H9 (cell line): ENCODE data around the gene TREML4. TPM values are rescaled to one million over a fixed set of nuclear protein-coding genes. Genes with fewer than 3 reads are reported as not detected.

Experiments
- DNase-seq: peaks from one replicate; pipeline ENCODE4 v3.0.0-alpha.2; 2017
- H2AFZ ChIP-seq: one replicate; pipeline ENCODE4 v1.6.1; 2013; ENCODE audit warnings: mild to moderate bottlenecking, low read length, control low read depth, moderate library complexity
- H2AK5ac ChIP-seq: 2 replicates; pipeline ENCODE4 v1.6.1; 2013; ENCODE audit warnings: low read length, control low read depth, mixed read lengths; ENCODE audit not compliant: insufficient read length
- H2BK120ac ChIP-seq: one replicate; pipeline ENCODE4 v1.6.1; 2013; ENCODE audit warnings: low read depth, mild to moderate bottlenecking, low read length, control low read depth, inconsistent platforms; ENCODE audit not compliant: poor library complexity, severe bottlenecking
- H2BK12ac ChIP-seq: 2 replicates; pipeline ENCODE4 v1.6.1; 2013; ENCODE audit warnings: low read length, control low read depth, mixed read lengths, low read depth; ENCODE audit not compliant: insufficient read length
- H2BK15ac ChIP-seq: 2 replicates; pipeline ENCODE4 v1.6.1; 2013; ENCODE audit warnings: low read depth, low read length, control low read depth
- H2BK20ac ChIP-seq: one replicate; pipeline ENCODE4 v1.6.1; 2013; ENCODE audit warnings: low read depth, mild to moderate bottlenecking, low read length, control low read depth, inconsistent platforms; ENCODE audit not compliant: poor library complexity, severe bottlenecking
- H2BK5ac ChIP-seq: 2 replicates; pipeline ENCODE4 v1.6.1; 2013; ENCODE audit warnings: low read length, control low read depth, mixed read lengths; ENCODE audit not compliant: insufficient read length
- H3K14ac ChIP-seq: 2 replicates; pipeline ENCODE4 v1.6.1; 2013; ENCODE audit warnings: low read length, control low read depth; ENCODE audit not compliant: insufficient read depth
- H3K18ac ChIP-seq: 2 replicates; pipeline ENCODE4 v1.6.1; 2013; ENCODE audit warnings: low read depth, mild to moderate bottlenecking, mixed read lengths, low read length, control low read depth; ENCODE audit not compliant: insufficient read length
- H3K23ac ChIP-seq: 2 replicates; pipeline ENCODE4 v1.6.1; 2013; ENCODE audit warnings: low read length, control low read depth, mixed read lengths, low read depth; ENCODE audit not compliant: insufficient read length
- H3K23me2 ChIP-seq: 2 replicates; pipeline ENCODE4 v1.6.1; 2013; ENCODE audit warnings: low read depth, mild to moderate bottlenecking, mixed read lengths, low read length, control low read depth; ENCODE audit not compliant: insufficient read length, poor library complexity, severe bottlenecking
- H3K27ac ChIP-seq: 2 replicates; pipeline ENCODE4 v1.5.1; 2013; ENCODE audit warnings: low read length, control low read depth, mixed read lengths, low read depth; ENCODE audit not compliant: insufficient read length
- H3K27me3 ChIP-seq: 2 replicates; pipeline ENCODE4 v1.6.1; 2013; ENCODE audit warnings: low read length, control low read depth, inconsistent platforms; ENCODE audit not compliant: insufficient read depth
- H3K4ac ChIP-seq: 2 replicates; pipeline ENCODE4 v1.6.1; 2013; ENCODE audit warnings: low read depth, mild to moderate bottlenecking, control low read depth, inconsistent platforms, low read length, moderate library complexity
- H3K4me1 ChIP-seq: 2 replicates; pipeline ENCODE4 v1.6.1; 2013; ENCODE audit warnings: low read length, control low read depth, inconsistent platforms; ENCODE audit not compliant: insufficient read depth
- H3K4me2 ChIP-seq: 2 replicates; pipeline ENCODE4 v1.6.1; 2013; ENCODE audit warnings: low read length, control low read depth, mixed read lengths; ENCODE audit not compliant: insufficient read length, insufficient read depth
- H3K56ac ChIP-seq: 2 replicates; pipeline ENCODE4 v1.6.1; 2013; ENCODE audit warnings: low read depth, mild to moderate bottlenecking, mixed read lengths, low read length, control low read depth; ENCODE audit not compliant: insufficient read length
- H3K79me1 ChIP-seq: 2 replicates; pipeline ENCODE4 v1.6.1; 2013; ENCODE audit warnings: low read depth, mild to moderate bottlenecking, moderate library complexity, low read length, control low read depth, inconsistent platforms; ENCODE audit not compliant: insufficient read depth, poor library complexity, severe bottlenecking
- H3K79me2 ChIP-seq: 2 replicates; pipeline ENCODE4 v1.6.1; 2013; ENCODE audit warnings: low read length, control low read depth, inconsistent platforms; ENCODE audit not compliant: insufficient read depth
- H3K9ac ChIP-seq: 2 replicates; pipeline ENCODE4 v1.6.1; 2013; ENCODE audit warnings: low read length, control low read depth, mixed read lengths; ENCODE audit not compliant: insufficient read length; ENCODE audit errors: extremely low read depth
- H3K9me3 ChIP-seq: one replicate; pipeline ENCODE4 v1.6.1; 2013; ENCODE audit warnings: low read depth, low read length, inconsistent platforms; ENCODE audit not compliant: control insufficient read depth
- H3T11ph ChIP-seq: one replicate; pipeline ENCODE4 v1.6.1; 2013; ENCODE audit warnings: mild to moderate bottlenecking, low read length, control low read depth, inconsistent platforms
- H4K20me1 ChIP-seq: one replicate; pipeline ENCODE4 v1.6.1; 2013; ENCODE audit not compliant: control insufficient read depth, insufficient read length, insufficient read depth
- H4K5ac ChIP-seq: 2 replicates; pipeline ENCODE4 v1.6.1; 2013; ENCODE audit warnings: low read depth, mild to moderate bottlenecking, mixed read lengths, low read length, control low read depth; ENCODE audit not compliant: insufficient read length
- H4K8ac ChIP-seq: replicated peaks from 2 replicates; pipeline ENCODE4 v1.6.1; 2013; ENCODE audit warnings: low read length, control low read depth, mixed read lengths, low read depth; ENCODE audit not compliant: insufficient read length
- H4K91ac ChIP-seq: 2 replicates; pipeline ENCODE4 v1.6.1; 2013; ENCODE audit warnings: low read depth, mild to moderate bottlenecking, moderate library complexity, mixed read lengths, low read length, control low read depth; ENCODE audit not compliant: insufficient read length
- H3K27ac Mint-ChIP-seq, 3 experiments: 2 replicates in 2 of 3; 3 replicates in 1 of 3; pipeline ENCODE4 v1.8.0; 2020 to 2021; ENCODE audit warnings: mixed read lengths in 3 of 3, mild to moderate bottlenecking in 1 of 3, moderate library complexity in 1 of 3
- H3K27me3 Mint-ChIP-seq: 2 replicates; pipeline ENCODE4 v1.8.0; 2021; ENCODE audit warnings: low read depth, mild to moderate bottlenecking, moderate library complexity, mixed read lengths
- H3K36me3 Mint-ChIP-seq, 3 experiments: 2 replicates in 2 of 3; 3 replicates in 1 of 3; pipeline ENCODE4 v1.8.0; 2020 to 2021; ENCODE audit warnings: low read depth in 3 of 3, mixed read lengths in 3 of 3; ENCODE audit not compliant: insufficient read depth in 1 of 3
- H3K4me1 Mint-ChIP-seq, 2 experiments: 2 replicates each; pipeline ENCODE4 v1.8.0; 2020; ENCODE audit warnings: mixed read lengths in 2 of 2
- H3K4me3 Mint-ChIP-seq, 2 experiments: 2 replicates in 1 of 2; 3 replicates in 1 of 2; pipeline ENCODE4 v1.8.0; 2020 to 2021; ENCODE audit warnings: mild to moderate bottlenecking in 2 of 2, mixed read lengths in 2 of 2, moderate library complexity in 1 of 2
- H3K9me3 Mint-ChIP-seq, 2 experiments: 2 replicates in 1 of 2; 3 replicates in 1 of 2; pipeline ENCODE4 v1.8.0; 2020; ENCODE audit warnings: mild to moderate bottlenecking in 2 of 2, mixed read lengths in 2 of 2, moderate library complexity in 1 of 2
- CTCF ChIP-seq: fragments of 200-600 bp; sonication (generic); conservative IDR thresholded peaks from 3 replicates; pipeline ENCODE4 v1.8.0; 2021; ENCODE audit warnings: antibody characterized with exemption, mild to moderate bottlenecking
- whole genome bisulfite sequencing: extraction: QIAGEN DNeasy Blood & Tissue Kit; methylation state at CpG from one replicate; pipeline ENCODE4 v1.1.7; 2013; ENCODE audit warnings: missing lambda C conversion rate, low lambda C conversion rate, mixed read lengths; ENCODE audit not compliant: insufficient read length; ENCODE audit errors: extremely low coverage; 5-methylcytosine and 5-hydroxymethylcytosine counted together
- total RNA-seq: library from RNA; stranded (reverse); gene quantifications from 2 replicates; pipeline ENCODE4 v1.2.1, GENCODE V29; 2021

TREML4 gene
- total RNA-seq, 1 experiment from 2014 or later: not detected

DNA sequence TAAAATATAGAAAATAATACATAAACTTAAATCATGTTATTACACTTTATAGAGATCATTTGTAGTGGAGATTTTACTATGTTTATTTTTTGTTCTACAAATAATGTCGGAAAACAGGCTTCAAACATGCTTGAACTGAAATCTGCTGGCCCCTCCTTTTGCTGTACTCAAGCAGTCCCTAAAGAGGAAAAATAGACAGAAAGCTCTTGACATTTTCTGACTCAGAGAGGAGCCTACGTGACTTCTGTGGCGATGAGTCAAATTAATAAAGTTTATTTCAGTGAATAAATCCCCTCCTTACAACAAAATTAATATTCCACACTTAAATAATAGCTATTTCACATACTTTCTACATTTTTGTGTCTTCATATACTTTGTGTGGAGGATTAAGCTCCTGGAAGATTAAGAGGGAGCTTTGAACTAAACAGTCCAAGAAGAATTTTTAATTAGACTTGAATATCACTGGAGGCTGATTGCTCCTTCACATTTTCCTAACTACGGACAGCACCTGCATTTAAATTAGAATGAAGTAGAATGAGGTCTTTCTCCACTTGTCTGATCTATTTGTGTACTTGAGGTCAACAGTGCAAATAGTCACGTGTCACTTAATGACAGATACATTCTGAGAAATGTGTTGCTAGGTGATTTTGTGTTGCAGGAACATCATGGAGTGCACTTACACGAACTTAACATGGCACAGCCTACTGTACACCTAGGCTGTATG is 60.0 kb downstream of the TREML4 start:
- H3K9ac ChIP-seq: no peak overlapping the region
- no peaks in the 10 kb centered on the region for H3K4me1 ChIP-seq
- DNase-seq: no peak
- H2BK5ac ChIP-seq: no peak overlapping the region
- H3K14ac ChIP-seq: no peak overlapping the region
- no peak for TF ChIP-seq CTCF
- no peak overlapping the region for H4K8ac ChIP-seq
- no peak overlapping the region for H4K5ac ChIP-seq
- peaks cover 6% of the 10 kb centered on the region; the same call in 1 of the 2 replicates for H3K27me3 ChIP-seq
- Mint-ChIP-seq H3K27me3 (peaks cover 33% of the 10 kb centered on the region), H3K27ac (no peak overlapping the region), H3K4me1 (peaks cover 31 to 34% of the 10 kb centered on the region in 2 experiments), H3K9me3 (no peaks in the 10 kb centered on the region), H3K36me3 (no peaks in the 10 kb centered on the region), H3K4me3 (no peak overlapping the region)
- H2AFZ ChIP-seq: no peak overlapping the region
- no peak overlapping the region for H3K4ac ChIP-seq
- H3K9me3 ChIP-seq: no peaks in the 10 kb centered on the region
- no peaks in the 10 kb centered on the region for H4K20me1 ChIP-seq
- H3K18ac ChIP-seq: no peak overlapping the region
- H3K56ac ChIP-seq: no peak overlapping the region
- H3T11ph ChIP-seq: no peak overlapping the region
- no peak overlapping the region for H3K23ac ChIP-seq
- WGBS: no CpG with 5 or more reads among the region's 6 CpGs
- no peak overlapping the region for H3K4me2 ChIP-seq
- no peak overlapping the region for H2BK20ac ChIP-seq
- no peak overlapping the region for H3K27ac ChIP-seq
- H2BK120ac ChIP-seq: no peak overlapping the region
- no peak overlapping the region for H2AK5ac ChIP-seq
- H3K23me2 ChIP-seq: no peaks in the 10 kb centered on the region
- H3K79me2 ChIP-seq: no peaks in the 10 kb centered on the region
- no peak overlapping the region for H2BK12ac ChIP-seq
- H4K91ac ChIP-seq: no peak overlapping the region
- no peaks in the 10 kb centered on the region for H3K79me1 ChIP-seq
- no peak overlapping the region for H2BK15ac ChIP-seq

Other genes starting within 250 kb of the TREML4 start
- 0.79 and 0.81 TPM in 2 replicates for gene UNC5CL, start 189.1 kb upstream of the TREML4 start, total RNA-seq
- gene TSPO2, start 185.9 kb upstream of the TREML4 start, total RNA-seq: not detected in 2 replicates
- not detected in 2 replicates for gene APOBEC2, start 175.1 kb upstream of the TREML4 start, total RNA-seq
- 35.8 and 36.6 TPM in 2 replicates for gene OARD1, start 156.0 kb upstream of the TREML4 start, total RNA-seq
- gene NFYA, start 155.4 kb upstream of the TREML4 start, total RNA-seq: 41.4 and 43.0 TPM in 2 replicates
- not detected in 2 replicates for gene TREML1, start 74.0 kb upstream of the TREML4 start, total RNA-seq
- gene TREM2, start 65.2 kb upstream of the TREML4 start, total RNA-seq: 0.31 TPM in 1 of 2 replicates, not detected in the other
- 0.07 TPM in 2 replicates for gene TREML2, start 27.2 kb upstream of the TREML4 start, total RNA-seq
- gene TREM1, start 58.3 kb downstream of the TREML4 start, total RNA-seq: not detected in 2 replicates
- gene NCR2, start 107.3 kb downstream of the TREML4 start, total RNA-seq: not detected in 2 replicates